Renal cortical epithelial cell (primary cell): ENCODE data around the gene DTNBP1. TPM values are rescaled to one million over a fixed set of nuclear protein-coding genes. Genes with fewer than 3 reads are reported as not detected.
"Not testable (repeated sequence)": the region's sequence is repeated elsewhere in the genome, so short reads cannot be mapped to it uniquely, and the experiment has no call there.

Experiments
- DNase-seq: peaks from one replicate; pipeline ENCODE4 v3.0.0-alpha.2; 2011; ENCODE audit warnings: low read depth
- total RNA-seq: library from RNA; depleted of rRNA; stranded (reverse); fragments of >200 nt; gene quantifications from 2 replicates; pipeline ENCODE4 v1.2.3, GENCODE V29; 2014

The DTNBP1 gene
- total RNA-seq, 1 donor from 2014 or later, result 15.1 TPM

DNA sequence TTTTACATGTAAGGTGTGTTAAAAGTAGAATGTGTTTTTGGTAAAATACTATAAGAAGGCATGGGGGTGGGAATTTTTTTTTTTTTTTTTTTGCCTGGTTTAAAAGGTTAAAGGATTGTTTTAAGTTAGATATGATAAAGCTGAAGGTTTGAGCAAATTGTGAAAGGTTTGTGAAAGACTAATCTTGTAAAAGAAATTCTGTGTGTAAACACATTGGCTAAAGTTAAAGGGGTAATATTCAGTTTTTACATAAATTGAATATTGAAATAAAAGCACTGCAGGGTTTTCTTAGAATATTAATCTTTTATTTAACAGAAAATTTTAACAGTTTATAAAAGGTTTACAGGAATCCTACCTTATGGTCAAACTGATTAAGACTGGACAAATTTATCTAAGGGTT lies 105.7 kb downstream of the DTNBP1 start:
- DNase-seq, result no peak

DNA sequence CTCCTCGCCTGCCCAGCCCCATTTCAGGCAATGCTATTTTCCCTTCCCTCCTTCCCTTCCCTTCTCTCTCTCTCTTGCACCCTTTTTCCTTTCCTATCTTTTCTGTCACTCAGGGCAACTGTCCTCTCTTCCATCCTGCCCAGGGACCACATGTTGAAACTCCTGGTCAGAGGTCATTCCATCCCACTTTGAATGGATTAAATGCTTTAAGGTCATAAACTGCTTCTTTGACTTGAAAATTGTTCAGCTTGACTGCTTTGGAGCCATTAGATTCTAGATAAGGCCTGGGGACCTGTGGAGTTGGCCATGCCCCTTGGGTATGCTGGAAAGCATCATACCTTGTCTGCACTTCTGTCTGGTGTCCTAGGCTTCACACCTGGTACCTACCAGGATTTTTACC lies 106.1 kb downstream of the DTNBP1 start:
- no peak for DNase-seq

DNA sequence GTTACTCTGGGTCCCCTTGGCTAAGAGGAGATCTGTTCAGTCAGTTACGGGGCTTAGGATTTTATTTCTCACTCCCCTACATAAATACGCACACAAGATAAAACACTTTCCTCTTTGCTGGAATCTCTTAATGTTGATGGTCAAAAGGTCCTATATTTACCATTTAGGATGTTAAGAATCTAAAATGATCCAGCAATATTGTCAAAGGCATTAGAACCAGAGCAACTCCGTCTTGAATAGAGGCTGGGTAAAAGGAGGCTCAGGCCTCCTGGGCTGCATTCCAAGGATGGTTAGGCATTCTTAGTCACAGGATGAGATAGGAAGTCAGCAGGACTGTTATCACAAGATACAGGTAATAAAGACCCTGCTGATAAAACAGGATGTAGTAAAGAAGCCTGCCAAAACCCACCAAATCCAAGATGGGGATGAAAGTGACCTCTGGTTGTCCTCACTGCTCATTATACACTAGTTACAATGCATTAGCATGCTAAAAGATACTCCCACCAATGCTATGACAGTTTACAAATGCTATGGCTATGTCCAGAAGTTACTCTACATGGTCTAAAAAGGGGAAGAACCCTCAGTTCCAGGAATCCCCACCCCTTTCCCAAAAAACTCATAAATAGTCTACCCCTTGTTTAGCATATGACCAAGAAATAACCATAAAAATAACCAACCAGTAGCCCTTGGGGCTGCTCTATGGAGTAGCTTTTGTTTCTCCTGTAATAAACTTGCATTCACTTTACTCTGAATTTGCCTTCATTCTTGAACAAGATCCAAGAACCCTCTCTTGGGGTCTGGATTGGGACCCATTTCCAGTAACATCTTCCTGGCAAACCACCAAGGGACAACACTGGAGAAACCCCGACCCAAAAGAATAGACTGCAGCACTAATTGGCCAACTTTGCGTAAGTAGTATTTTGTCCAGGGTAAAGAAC lies 107.5 kb downstream of the DTNBP1 start:
- no peak for DNase-seq

DNA sequence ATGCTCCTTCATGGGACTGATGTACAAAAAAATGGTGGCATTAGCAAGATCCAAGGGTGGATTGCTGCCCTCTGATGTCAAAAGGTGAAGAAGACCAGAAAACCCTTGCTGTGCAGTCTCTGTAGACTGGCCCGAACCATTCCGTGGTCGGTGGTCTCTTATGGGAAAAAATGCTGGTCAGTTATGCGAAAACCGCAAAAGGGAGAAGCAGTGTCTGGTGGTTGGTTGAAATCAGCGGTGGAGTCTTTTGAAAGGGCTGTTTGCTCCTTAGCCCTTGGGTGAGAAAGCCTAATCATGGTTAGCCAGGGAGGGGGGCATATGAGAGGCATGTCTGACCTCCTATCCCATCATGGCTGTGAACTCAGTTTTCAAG lies 108.1 kb downstream of the DTNBP1 start:
- no peak for DNase-seq

DNA sequence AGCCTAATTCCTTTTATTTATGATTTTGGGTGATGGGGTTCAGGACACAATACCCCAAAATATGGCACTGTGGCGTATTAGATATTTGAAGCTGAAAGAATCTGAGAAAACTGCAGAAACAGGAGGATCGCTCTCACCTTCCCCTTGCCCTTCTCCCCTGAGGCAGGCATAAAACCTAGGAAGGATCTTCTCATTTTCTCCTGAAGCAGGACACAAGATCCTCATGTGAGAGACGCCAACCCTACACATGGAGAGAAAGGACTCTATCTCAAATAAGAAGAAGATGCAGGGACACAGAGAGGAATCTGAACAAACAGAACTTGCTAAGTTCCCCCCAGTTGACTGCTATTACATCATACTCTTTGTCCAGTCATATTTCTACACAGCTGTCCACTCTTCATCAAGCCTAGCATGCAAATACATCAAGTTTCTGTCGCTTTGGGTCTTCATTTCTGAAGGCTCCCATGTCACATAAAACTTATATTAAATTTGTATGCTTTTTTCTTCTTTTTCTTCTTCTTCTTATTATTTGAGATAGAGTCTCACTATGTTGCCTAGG lies 109.0 kb downstream of the DTNBP1 start:
- no peak for DNase-seq

DNA sequence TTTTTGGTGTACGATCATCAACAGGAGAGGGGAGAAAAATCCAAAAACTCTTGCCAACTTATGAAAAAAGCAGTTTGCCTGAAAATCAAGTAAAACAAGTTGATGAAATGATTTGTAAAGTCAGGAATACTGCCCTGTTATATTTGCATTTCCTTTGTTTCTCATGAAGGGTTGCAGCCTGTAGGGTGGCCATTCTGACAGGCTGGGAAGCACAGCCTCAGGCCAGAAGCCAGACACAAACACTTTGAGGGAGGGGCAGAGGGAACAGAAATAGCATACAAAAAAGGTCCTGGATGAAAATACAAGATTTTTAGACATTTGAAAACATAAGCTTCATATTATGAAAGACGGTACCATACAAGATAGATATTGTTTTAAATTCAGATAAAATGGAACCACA lies 109.8 kb downstream of the DTNBP1 start:
- DNase-seq, result no peak

DNA sequence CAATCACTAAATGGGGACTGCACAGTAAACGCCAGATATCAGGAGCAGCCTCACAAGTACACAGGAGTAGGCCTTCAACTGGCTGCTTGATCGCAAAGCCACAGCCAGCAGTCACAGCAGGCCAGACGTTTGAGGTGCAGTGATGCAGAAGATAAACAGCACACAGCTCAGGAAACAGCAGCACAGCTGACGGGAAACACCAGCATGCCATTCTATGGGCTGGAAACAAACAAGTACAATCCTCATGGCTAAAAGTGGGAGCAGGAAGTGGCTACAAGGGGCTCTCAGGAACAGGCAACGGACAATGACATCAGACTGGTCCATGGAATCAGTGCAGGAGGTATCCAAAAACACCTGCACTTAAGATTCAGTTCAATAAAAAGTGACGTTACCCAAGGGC lies 111.0 kb downstream of the DTNBP1 start:
- peak; percentile 82 for DNase-seq

DNA sequence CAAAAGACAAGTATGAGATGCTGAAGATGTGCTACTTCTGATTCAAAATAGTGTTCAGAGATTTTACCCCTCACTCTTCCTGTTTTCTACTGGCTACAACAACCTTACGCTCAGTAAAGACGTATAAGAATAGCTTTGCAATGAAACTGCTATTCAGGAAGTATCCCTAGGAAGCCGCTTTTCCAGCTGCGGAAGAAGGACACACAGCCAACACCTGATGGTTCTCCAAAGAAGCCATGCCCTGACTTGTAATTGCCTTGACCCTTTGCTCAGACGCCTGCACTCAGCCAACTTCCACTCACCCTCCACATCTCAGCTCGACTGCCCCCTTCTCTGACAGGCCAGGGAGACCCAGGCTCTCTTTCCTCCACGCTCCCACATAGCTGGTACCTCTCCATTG lies 111.6 kb downstream of the DTNBP1 start:
- no peak for DNase-seq

DNA sequence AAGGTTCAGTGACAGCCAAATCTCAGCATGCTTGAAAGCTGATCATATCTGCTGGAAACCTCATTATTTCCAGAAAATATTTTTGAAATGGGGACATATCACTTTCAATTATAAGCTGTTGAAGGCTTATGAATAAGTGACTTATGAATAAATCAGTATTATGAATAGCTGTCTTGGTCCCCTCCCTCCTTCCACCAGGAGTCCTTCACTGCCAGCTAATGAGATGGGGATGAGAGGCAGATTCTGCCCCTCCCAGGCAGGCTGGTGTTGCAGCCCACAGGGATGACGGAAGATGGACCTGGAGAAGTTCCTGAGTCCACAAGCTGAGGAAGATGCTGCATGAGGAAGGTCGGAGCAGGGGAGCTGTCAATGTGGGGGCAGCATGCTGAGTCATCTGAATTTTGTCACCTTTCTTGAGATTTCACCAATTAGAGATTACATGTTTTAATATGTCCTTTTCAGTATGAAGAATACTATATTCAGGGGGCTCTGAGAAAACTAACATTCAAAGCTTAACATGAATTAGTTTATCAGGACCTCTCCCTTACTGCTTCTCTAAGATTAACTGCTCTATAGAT lies 112.2 kb downstream of the DTNBP1 start:
- no peak for DNase-seq

DNA sequence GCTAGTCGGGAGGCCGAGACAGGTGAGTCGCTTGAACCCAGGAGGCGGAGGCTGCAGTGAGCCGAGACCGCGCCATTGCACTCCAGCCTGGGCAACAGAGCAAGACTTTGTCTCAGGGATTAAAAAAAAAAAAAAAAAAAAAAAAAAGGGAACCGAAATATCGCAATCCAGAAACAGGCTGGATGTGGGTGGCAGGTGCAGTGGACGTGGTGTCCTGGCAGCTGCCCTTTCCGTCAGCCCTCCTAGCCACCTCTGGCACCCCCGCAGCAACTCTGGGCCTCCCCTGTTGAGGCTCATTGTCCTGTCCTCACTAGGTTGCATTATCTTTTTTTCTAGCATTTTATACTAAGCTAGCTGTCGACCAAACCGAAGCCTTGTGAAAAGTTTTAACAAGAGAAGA lies 113.5 kb downstream of the DTNBP1 start:
- no peak for DNase-seq

DNA sequence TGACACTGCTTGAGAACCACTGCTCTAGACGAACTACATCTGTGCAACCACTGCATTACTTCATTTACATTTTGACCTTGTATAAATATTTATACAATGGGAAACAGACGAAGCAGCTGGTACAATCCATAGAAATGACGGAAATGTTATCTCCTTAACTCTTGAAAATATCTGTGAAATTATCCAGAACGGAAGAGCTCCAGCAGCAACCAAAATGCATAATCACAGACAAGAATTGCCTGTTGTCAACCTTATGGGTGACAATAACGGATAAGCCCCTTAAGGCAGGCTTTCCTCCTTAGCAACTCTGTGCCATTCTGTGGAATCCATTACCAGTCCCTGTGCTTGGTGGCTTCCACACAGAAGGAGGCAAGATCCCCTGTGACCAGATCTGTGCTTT lies 115.4 kb downstream of the DTNBP1 start:
- no peak for DNase-seq

DNA sequence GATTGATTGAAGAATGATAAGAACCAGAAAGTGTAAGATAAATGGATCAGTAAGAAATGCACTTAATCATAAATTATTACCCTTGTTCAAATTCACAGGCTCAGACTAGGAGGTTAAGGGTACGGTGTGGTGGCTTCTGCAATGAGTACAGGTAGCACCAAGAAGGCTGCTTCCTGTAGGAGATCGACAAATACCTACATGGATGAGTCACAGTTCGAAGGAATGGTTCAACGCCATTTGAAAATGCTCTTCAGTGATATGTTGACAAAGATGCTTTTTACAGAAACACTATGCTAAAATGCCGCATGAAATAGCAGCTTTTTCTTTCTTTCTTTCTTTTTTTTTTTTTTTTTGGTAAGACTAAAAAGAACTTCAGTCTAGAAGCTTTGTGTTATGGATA lies 116.2 kb downstream of the DTNBP1 start:
- peak; percentile 44 for DNase-seq

DNA sequence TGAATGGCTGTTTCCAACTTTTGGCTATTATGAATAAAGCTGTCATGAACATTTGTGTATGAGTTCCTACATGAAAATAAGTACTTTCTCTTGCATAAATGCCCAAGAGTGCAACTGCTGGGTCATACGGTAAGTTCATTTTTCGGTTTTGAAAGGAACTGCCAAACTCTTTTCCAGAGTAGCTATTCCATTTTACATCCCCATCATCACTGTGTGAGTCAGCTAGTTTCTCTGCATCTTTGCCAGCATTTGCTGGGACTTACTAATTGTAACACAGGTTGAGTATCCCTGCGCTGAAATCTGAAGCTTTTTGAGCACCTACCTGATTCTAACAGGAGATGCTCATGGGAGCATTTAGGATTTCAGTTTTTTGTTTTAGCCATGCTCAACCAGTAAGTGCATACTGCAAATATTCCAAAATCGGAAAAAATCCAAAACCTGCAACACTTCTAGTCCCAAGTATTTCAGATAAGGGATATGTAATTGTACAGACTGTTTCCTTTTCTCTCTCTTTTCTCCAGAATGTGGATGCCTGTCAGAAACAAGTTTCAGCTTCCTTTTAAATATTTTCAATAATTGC lies 118.4 kb downstream of the DTNBP1 start:
- no peak for DNase-seq

DNA sequence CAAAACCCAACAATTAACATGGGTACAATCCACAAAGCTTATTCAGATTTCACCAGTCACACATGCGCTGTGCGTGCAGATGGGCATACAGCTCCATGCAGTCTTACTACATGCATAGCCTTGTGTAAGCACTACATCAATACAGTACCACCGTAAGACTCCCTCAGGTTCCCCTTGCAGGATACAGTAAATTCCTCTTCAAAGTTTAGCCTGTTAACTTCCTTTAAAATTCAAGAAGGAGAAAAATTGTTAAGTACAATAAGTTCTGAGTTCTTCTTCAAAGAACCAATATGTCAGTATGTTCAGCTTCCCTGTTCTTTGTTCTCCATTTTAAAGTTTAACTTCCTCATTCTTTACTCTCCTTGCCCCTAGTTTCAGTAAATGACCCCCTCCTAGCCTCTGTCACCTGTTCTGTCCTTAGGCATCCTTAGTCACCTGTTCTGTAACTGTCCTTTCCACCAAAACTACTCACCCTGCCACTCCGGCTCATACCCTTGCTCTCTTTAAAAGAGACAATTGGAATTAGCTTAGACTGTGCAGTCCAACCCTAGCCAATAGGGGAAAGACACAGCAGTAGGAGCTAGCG lies 119.4 kb downstream of the DTNBP1 start:
- not testable (repeated sequence) for DNase-seq

DNA sequence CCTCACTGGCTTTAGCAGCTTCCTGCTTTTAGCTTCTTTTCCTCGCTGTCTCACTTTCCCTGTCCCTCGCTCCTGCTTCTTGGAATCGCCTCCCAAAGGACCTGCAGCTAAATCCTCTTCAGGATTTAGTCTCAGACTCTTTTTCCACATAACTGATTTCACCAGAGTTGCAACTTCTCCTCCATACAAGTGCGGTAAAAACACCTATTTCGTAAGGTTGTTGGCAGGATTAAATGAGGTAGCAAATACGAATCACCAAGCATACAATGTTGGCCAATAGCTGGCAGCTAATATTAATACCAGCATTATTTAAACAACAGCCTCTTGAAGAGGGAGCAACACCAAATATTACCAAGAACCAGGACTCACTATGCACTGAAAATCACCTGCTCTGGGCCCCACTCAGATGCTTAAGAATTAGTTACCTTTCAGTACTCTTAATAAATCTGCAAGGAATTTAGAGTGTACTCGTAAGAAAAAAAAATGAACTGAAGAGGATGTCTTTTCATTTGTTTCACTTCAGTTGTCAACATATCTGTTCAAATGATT lies 123.0 kb downstream of the DTNBP1 start:
- peak; percentile 46 for DNase-seq

DNA sequence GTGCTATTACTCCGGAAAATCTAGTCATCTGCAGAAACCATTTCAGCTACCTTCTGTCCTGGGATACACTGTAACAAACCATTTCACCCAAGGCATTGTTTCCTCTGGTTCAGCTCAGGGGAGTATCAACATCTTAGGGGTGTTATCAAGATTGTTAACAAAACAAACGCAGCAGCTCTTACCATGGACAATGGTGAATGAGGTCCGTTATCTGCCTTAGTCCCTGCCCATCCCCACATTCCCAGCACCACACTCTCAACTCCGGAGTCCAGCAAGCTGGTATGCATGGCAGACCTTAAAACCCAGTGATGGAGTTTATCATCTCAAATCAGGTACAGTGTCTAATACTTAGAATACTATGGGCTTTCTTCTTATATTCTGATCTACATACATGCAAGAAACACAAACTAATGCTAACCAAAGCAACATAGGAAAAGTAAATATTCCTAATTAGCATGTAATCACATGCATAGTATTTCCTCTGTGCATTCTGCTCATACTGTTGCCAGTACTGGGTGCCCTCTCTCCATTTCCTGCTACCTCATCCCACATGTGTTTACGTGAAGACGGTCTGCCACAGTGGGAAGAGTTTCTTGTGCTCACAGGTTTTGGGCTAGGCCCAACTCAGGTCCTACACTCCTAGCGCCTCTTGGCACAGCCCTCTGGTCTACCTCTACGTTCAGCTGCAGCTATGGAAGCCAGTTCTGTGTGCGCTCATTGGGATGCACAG lies 123.9 kb downstream of the DTNBP1 start:
- no peak for DNase-seq

DNA sequence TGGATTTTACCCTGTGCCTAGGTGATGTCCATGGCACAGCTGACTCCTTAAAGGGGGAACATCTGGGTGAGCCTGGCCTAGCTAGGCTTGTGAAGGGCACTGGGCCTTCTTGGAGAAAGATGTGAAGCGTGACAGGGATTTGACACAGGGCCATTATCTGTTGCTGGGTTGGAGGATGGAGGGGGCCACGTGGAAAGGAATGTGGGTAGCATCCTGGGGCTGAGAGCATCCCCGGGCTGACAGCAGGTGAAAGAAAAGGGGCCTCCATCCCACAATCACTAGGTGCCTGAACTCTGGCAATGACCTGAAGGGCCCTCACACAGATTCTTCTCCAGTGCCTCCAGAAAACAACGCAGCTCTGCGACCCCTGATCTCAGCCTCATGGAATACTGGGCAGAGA lies 124.7 kb downstream of the DTNBP1 start:
- DNase-seq, result no peak

DNA sequence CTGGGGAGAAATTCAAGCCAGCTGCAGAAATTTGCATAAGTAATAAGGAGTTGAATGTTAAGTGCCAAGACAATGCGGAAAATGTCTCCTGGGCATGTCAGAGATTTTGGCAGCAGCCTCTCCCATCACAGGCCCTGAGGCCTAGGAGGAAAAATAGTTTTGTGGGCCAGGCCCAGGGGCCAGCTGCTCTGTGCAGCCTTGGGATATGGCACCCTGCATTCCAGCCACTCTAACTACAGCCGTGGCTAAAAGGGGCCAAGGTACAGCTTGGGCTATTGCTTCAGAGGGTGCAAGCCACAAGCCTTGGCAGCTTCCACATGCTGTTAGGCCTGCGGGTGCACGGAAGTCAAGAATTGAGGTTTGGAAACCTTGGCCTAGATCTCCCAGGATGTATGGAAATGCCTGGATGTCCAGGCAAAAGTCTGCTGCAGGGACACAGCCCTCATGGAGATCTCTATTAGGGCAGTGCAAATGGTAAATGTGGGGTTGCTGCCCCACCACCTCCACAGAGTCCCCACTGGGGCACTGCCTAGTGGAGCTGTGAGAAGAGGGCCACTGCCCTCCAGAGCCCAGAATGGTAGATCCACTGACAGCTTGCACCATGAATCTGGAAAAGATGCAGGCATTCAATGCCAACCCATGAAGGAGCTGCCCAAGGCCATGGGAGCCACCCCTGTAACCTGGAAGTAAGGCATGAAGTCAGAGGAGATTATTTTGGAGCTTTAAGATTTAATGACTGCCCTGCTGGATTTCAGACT lies 126.5 kb downstream of the DTNBP1 start:
- no peak for DNase-seq

DNA sequence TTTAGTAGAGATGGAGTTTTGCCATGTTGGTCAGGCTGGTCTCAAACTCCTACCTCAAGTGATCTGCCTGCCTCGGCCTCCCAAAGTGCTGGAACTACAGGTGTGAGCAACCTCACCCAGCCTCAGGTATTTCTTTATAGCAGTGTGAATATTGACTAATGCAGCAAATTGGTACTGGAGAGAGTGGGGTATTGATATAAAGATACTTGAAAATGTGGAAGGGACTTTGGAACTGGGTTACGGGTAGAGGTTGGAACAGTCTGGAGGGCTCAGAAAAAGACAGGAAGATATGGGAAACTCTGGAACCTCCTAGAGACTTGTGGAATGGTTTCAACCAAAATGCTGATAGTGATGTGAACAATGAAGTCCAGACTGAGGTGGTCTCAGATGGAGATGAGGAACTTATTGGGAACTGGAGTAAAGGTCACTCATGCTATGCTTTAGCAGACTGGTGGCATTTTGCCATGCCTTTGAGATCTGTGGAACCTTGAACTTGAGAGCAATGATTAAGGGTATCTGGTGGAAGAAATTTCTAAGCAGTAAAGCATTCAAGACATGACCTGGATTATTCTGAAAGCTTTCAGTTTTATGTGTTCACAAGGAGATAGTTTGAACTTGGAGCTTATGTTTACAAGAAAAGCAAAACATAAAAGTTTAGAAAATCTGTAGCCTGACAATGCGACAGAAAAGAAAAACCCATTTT lies 127.2 kb downstream of the DTNBP1 start:
- no peak for DNase-seq

DNA sequence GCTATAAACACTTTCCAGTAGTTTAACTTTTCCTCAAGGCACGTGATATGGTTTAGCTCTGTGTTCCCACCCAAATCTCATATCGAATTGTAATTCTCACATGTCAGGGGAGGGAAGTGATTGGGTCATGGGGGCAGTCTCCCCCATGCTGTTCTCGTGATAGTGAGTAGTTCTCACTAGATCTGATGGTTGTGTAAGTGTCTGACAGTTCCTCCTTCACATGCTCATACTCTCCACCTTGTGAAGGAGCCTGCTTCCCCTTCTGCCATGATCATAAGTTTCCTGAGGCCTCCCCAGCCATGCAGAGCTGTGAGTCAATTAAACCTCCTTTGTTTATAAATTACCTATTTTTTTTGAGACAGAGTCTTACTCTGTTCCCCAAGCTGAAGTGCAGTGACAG lies 127.9 kb downstream of the DTNBP1 start:
- peak; percentile 60 for DNase-seq
